Activated CD4-positive, alpha-beta T cell treated with anti-CD3 and anti-CD28 coated beads, Interleukin-2, amount 50 U/mL, for 16 hours (primary cell): ENCODE measurements around the gene SH3RF1.

Experiments used
- DNase-seq: peaks from one replicate; pipeline ENCODE4 v3.0.0-alpha.2; 2020

SH3RF1 gene

DNA sequence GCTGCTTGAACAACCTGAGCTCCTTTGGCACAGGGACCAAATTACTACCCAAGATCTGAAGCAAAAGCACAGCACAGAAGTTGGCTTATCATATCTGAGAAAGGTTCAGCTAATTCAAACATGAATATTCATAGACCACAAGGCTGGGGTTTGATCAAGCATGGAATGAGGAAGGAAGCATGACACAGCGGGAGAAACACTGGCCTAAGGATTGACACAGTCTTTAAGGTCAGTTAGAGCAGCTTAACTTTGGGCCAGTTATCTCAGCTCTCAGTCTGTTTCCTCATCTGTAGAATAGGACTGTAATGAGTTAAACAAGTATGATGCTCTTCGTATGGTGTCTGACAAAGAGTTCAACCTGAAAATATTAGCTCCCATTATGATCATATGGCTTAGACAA lies 172.2 kb downstream of the SH3RF1 start:
- no peak for DNase-seq

DNA sequence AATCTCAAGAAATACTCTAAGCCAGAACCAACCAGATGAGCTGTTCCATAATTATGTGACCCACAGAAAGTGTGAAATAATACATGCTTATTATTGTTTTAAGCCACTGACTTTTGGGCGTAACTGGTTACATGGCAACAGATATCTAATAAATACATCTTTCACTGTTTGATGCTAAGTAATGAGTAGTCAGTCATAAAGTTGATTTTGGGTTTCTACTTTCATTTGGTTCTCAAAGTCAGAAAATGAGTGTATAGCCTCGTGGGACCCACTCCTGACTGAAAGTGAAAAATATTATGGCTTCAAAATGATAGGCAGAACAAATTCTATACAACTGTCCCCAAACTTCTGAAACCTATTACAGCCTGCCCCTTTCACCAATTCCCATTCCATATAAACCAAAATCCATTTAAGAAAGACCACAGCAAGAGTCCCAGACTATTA lies 172.7 kb downstream of the SH3RF1 start:
- peak; percentile 22 for DNase-seq

DNA sequence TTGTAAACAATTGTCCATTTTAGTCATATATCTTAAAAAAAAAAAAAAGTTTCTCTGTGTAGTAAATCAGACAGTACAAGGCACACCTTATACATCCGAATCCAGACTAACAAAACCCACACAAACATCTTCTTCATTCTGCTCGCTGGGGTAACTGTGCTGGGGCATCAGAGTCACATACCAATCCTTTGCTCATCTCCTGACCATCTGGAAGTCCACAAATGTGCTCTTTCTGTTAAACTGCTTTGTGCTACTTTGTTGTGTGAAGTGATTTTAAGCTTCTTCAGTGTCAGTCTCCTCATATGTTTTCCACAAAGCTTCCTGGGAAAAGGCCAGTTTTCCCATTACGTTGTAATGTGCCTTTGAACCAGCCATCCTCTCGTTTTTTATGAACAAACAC lies 174.5 kb downstream of the SH3RF1 start:
- no peak for DNase-seq

DNA sequence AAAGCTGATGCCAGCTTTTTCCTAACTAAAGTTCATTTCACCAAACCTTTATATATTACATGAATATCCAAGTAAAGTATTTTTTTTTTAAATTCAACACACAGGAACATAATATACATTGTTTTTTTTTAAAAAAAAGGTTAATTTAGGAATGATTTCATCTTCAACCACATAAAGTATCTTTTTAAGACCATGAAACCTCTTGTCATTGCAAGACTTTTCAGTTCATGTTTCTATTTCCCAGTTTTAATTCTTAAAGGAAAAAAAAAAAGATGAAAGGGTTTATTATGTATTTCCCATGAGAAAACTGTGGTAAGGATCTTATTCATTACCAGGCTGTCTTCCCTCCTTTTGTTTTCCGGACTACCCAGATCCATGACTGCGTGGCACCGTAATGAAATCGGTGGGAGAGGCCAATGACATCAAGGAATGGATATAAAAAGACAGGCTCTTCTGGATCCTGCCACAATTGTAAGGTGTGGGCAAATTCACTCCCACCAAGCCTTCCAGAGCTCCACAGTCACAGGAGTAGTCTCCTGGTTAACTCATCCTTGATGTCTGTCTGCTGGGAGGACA lies 176.0 kb downstream of the SH3RF1 start:
- DNase-seq = no peak

DNA sequence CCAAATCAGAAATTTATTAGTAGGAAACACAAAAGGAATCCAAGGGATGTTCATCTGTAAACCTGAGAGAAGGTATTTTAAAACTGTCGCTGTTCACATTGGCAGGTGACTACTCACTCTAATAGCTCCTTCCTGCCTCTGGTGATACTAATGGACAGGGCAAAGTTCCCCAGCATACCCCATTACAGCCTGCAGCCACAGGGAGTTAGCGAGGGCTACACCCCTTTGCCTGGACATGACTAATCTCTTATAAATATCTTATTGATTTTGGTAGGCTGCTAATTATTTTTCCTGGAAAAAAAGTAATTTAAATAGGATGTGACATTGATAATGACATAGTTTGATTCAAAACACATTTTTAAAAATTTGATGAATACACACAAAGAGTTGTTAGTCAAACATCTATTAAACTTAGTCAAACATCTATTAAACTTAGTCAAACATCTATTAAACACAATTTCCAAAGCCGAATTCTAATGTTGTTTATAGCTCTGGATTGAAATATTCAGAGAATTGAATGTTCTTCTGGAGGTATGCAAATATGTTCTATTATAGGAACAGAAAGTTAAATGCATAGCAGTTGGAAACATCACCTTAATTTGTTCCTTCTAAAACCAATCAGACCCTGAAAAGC lies 177.8 kb downstream of the SH3RF1 start:
- DNase-seq = no peak

DNA sequence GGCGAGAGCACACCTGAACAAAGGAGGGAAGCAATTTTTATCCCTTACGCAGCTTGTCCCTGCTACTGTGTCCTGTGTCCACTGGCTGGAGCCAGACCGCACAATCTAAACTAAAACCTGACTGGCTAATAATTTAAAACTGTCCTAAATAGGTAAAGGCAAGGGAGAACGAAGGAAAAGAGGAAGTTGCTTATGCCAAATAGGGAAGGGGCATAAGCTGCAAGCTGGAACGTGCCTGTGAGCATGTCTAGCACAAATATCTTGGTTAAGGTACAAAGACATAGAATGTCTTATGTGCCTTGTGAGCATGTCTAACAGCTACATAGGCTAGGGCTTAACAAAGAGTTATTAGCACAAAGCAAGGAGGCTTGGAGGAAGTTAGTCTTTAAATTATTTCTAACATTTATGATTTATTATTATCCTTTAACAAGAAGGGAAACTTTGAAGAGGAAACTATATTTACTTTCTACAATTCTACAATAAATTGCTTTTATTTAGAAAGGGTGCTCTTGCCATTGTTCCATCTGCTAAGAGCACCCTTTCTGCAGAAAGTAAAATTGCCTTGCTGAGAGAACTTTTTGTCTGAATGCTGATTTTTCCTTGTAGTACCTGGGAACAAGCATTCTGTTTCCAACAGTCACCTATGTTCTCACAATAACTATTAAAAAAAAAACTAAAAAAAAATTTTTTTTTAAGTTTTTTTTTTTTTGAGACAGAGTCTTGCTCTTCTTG lies 180.1 kb downstream of the SH3RF1 start:
- DNase-seq = no peak

DNA sequence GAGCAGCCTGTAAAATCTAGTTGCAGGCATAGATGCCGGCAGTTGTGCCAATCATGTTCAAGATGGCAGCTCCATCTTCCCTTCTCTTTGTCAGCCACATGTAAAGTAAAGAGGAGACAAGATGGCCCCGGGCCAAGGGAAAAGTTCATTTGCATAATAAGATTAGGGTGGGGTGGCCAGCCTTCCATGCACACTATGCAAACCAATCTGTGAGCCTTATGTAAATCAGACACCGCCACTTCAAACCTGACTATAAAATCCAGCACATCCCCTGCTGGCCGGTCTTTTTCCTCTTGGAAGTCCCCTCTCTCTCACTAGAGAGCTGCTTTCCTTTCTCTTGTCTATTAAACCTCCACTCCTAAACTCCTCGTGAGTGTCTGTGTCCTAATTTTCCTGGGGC lies 181.8 kb downstream of the SH3RF1 start:
- no peak for DNase-seq

DNA sequence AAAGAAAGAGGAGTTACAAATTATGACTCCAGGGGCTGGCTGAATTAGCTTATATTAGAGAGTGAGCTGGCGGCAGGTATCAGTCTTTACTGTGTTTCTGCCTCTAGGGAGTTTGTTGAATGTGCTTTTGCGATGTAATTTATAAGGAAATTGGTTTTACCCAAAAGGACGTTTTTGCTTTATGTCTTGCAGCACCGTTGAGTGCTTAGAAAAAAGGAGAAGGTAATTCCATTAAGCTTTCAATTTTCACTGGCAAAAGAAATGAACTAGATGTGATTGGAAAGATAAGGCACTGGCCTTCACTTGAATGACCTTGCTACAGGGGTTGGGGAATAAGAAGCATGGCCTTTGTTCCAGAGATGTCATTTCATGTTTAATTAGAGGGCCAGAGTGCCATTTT lies 185.8 kb downstream of the SH3RF1 start:
- DNase-seq = no peak

DNA sequence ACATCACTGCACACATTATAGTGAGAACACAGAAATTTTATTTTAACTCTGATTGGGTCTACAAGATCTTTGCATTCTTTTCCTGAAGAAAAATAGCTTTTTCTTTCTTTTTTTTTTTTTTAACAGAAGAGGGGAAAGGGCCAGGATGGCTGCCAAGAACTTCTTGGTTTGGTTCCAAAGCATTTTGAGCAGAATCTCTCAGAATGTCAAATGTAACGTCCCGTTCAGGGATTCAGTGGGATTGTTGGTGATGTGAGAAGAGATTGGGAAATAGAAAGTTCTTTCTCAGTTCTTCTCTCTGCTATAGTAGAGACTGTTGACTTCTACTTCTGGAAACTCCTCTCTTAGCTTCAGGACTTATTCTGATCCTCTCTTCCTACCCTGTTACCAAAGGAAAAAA lies 189.8 kb downstream of the SH3RF1 start:
- DNase-seq = no peak

DNA sequence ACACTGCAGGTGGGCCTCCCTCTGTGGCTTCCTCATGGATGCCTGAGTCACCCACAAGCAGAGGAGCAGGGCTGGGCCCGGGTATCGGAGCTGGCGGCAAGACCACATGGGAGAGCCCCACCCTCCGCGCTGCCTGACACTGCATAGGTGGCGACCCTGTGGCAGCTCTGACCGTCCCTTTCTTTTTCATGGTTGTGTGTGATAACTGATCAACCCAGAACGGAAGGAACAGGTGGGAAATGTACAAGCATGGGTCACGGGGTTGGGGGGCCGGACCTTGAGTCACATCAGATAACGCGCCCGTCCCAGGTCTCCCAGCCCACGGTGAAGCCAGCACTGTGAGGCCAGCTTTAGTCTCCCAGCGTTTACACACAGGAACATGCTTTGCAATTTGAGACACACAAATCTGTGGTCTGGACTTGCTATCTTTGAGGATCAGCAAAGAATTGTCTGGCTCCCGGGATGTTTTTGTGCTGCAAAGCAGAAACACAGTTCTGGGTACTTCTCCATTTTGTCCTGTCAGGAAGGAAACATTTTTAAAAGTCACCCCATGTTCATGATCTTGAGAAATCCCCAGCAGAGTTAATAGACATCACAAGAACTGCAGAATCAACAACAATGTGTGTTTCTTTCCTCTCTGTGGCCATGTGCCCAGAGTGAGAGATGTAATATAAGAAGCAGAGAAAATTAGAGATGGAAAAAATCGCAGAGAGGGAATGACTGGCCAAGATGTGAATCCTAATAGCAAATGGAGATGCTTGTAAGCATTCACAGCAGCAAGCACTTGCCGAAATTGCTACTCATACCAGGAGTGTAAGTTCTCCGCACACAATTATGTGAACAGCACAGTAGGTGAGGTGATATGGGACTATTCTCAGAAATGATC lies 190.6 kb downstream of the SH3RF1 start:
- peak; percentile 20 for DNase-seq

DNA sequence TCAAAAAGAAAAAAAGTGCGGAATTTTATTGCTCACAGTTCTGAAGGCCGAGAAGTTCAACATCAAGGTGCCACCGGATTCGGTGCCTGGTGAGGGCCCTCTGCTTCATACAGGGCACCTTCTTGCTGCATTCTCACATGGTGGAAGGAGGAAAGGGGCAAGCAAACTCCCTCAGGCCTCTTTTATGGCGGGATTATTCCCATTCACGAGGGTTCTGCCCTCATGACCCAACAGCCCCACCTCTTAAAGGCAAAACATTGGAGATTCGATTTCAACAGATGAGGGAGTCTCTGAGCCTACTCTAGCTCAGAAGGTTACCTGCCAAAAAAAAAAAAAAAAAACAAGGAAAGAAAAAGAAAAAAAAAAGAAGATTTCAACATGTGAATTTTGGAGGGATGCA lies 196.6 kb downstream of the SH3RF1 start:
- no peak for DNase-seq

DNA sequence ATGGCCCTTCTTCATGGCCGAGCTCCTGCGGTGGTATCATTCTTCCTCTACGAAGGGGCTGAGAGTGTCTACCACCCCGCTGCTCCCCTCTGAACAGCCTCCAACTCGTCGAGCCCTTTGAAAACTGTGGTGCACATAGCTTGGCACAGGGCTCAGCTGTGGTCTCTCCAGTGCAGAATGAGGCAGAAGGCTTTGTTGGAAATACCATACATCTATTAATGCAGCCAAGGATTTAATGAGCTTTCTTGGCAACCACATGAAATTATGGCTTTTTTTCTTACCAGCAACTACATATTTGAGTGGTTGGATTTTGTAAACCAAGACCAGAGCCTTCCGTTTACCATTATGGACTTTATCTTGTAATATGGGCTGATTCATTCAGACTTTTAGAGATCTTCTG lies 199.0 kb downstream of the SH3RF1 start:
- DNase-seq = no peak

DNA sequence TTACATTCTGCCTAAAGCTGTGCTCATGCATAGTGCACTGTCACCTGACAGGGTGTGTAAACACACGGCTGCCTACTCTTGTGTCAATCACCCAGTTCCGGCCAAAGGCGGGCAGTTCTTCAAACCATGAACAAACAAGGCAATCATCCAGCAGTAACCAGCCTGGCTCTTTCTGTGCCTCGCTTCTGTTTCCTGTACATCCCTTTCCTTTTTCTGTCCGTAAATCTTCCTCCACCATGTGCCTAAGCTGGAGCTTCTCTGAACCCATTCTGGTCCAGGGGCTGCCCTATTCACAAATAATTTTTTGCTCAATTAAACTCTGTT lies 199.9 kb downstream of the SH3RF1 start:
- no peak for DNase-seq

DNA sequence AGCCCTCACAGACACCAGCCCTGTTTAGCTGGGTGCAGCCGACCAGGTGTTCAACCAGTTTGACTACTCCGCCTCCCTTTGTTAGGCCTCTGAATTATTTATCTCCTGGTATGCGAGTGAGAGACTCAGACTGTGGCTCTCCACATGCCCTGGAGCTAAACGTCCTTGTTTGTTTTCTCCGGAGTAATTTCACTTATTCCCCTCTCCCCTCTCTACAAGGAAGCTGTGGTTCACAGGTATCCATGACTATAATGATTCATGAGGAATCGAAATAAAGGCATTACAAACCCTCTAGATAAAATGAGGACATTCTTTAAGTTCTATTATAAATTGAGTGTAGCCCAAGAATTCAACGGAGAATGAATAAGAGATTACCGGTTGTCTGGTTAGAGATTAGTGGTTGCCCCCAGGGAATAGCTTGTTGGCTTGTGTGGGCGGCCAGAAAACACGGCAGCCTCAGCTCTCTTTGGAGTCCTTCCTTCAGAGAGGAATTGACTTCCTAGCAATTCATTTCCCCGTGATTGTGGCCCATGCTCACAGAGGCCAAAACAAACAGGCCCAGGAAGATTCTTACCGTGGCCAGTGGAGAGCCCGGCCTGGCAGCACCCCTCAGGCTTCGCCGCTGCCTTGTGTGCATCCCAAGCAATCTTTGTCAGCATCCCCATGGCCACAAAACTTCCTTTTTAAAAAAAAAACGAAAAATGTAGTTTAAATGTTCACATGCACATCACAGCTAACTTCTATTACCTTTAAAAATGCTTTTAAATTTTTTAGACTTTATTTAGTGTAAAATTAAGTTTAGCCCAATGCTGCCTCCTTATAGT lies 200.5 kb downstream of the SH3RF1 start:
- DNase-seq = no peak

DNA sequence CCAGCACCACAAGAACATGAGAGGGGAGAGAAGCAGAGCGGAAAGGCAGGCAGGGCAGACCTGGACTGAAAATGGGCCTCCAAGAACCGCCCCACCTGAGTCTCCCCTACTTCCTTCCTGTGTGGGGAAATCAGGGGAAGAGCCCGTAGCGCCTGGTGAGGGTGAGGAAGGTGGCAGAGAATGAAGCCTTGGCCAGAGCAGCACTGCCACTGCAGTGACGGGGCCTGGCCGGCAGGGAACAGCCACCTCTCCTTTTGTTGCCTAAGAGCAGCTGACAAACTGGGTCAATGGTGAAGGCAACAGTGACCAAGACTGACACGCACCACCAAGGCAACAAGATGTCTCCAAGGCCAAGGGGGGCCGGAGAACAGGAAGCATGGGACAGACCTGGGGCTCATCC lies 202.3 kb downstream of the SH3RF1 start:
- DNase-seq = no peak

DNA sequence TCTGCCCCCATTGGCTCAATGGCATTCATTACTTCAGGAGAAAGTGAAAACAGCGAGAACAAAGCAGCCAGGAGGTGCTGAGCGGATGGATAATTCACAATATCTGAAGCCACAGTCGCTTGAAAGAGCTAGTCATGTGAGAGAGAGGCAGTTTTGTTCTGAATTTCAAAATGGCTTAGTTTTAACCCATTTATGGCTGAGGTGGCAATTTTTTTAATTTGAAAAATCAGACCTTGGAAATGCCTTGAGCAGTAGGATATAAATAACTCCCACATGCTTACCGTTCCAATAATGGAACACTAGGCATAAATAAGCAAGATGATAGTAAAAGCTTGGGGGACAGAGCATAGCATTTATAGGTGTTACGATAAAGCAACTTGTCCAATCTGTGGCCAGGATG lies 203.8 kb downstream of the SH3RF1 start:
- no peak for DNase-seq

DNA sequence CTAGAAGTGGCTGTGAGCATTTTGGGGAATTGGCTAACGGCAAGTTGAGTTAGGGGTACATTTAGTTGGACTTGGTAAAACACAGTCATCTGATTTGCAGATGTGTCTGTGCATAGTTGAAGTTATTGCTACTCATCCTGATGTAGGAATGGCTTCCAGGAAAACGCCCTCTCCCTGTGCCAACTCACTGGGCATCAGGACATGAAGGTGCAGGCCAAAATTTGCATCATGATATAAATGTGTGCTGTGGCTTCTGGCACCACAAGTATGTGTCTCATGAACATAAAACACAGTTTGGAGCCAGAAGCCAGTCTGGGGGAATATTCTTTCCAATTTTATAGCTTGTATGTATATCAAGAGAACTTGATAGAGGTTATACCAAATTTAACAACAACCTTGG lies 206.5 kb downstream of the SH3RF1 start:
- no peak for DNase-seq

DNA sequence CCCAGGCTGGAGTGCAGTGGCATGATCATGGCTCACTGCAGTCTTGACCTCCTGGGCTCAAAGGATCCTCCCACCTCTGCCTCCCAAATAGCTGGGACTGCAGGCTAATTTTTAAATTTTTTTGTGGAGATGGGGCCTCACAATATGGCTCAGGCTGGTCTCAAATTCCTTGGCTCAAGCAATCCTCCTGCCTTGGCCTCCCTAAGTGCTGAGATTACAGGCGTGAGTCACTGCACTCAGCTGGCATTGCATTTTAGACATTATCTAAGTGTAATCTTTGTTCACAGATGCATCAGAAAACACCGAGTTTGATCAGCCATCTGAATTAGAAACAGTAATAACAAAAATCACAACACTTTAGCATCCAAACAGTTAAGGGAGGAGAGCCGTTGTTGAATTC lies 207.3 kb downstream of the SH3RF1 start:
- DNase-seq = no peak

DNA sequence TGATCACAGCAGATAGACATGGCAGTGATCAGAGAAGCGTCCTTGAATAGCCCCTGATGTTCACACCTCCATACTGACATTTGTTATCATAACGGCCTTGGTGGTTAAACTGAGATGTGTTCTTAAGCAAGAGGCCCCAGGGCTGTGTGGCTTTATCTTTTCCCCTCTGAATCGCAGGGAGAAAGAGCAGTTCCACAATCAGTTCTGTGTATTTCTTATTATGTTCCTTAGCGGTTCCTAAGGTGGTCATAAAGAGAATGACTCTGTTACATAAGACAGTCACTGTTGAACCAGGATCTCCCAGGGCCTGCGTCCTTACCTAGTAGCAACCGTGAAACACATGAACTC lies 207.9 kb downstream of the SH3RF1 start:
- no peak for DNase-seq

DNA sequence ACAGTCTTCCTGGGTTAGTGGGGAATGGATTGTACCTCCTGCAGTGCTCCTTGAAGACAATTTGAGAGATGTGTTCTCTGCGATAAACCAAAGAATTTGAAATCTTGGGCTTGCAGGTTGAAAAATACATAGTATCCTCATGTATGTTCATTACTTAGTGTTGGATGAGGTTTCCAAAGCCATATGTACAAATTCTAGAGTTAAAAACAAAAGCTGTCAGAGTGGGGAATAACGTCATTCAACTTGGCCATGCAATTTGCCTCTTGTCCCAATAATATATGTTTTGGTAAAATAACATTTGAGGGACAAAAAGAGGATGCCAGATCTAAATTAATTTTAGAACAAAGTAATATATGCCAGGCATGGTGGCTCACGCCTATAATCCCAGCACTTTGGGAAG lies 209.4 kb downstream of the SH3RF1 start:
- no peak for DNase-seq

DNA sequence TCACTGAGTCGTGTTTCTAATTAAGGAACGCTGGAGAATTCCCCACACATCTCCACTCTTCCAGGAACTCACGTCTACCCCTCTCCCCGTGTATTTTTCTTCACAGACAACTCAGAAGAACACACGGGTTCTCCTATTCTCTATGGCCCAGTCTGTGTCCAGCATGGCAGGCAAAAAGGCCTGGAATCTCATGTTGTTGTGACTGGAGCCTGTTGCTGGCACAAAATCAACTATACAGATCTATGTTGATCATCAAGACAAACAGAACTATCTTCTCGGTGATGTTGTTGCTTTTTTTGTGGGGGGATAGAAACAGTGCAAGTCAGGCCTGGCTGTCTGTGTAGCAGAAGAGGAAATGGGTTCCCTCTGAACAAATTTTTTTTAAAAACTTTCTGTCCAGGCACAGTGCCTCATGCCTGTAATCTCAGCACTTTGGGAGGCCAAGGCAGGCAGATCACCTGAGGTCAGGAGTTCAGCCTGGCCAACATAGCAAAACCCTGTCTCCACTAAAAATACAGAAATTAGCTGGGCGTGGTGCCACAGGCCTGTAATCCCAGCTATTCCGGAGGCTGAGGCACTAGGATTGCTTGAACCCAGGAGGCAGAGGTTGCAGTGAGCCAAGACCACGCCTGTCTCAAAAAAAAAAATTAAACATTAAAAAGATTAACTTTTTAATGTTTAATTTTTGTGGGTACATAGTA lies 210.2 kb downstream of the SH3RF1 start:
- no peak for DNase-seq
